AG04449 (cell line): ENCODE measurements around the gene PCNX1.

Source experiments
- CTCF ChIA-PET: fragments of 350-600 bp; formaldehyde crosslinking; extraction: SDS; loops from one replicate; lab custom pipeline; 2021; ENCODE audit warnings: antibody characterized with exemption; lab: Yijun Ruan, JAX
- POLR2A ChIA-PET: fragments of 400-600, 350-600 bp; formaldehyde crosslinking; extraction: SDS; loops from one replicate; lab custom pipeline; 2020; ENCODE audit warnings: antibody characterized with exemption, inconsistent platforms; lab: Yijun Ruan, JAX
- DNase-seq: peaks from one replicate; pipeline ENCODE4 v3.0.0-alpha.2; 2010; ENCODE audit warnings: low read depth, low spot score
- H3K4me3 ChIP-seq: 2 replicates; pipeline ENCODE4 v1.5.1; 2011; ENCODE audit warnings: low read depth, mild to moderate bottlenecking, control low read depth, low read length
- TF ChIP-seq, protein P1 (sequence below): IDR thresholded peaks from one replicate; pipeline ENCODE4 v1.5.1; 2011; ENCODE audit warnings: mild to moderate bottlenecking, moderate library complexity, low read length, control low read depth, inconsistent platforms; ENCODE audit not compliant: insufficient read depth; ENCODE audit errors: missing control alignments

Gene PCNX1

DNA sequence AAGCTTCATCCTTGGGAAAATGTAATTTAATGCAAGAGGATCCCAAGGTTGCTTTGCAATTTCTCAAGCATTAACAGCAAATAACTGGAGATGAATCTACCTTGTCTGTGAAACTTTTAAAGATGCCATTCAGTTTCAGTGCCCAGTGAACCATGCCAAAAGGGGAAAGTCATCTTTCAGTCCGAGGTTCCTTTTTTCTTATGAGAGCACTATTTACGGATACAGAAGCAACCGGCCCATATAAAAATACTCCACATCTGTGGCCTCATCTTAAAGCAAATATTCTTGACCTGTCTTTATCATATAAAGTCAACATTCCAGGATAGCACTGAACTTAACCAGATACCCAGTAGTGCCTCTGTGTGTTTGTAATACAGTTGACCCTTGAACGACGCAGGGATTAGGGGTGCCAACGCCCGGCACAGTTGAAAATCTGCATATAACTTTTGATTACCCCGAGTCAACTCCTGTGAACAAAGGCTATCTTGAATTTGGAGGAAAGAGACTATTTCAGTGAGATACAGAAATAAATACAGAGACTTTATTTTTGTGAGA is 209.4 kb downstream of the PCNX1 start:
- ChIA-PET POLR2A (no interaction called here), CTCF (interaction anchor here (2.5 kb wide), 1 partner anchor 13 kb away, joined by 20 read pairs; no protein-coding TSS in a partner anchor)
- TF ChIP-seq, protein P1, sequence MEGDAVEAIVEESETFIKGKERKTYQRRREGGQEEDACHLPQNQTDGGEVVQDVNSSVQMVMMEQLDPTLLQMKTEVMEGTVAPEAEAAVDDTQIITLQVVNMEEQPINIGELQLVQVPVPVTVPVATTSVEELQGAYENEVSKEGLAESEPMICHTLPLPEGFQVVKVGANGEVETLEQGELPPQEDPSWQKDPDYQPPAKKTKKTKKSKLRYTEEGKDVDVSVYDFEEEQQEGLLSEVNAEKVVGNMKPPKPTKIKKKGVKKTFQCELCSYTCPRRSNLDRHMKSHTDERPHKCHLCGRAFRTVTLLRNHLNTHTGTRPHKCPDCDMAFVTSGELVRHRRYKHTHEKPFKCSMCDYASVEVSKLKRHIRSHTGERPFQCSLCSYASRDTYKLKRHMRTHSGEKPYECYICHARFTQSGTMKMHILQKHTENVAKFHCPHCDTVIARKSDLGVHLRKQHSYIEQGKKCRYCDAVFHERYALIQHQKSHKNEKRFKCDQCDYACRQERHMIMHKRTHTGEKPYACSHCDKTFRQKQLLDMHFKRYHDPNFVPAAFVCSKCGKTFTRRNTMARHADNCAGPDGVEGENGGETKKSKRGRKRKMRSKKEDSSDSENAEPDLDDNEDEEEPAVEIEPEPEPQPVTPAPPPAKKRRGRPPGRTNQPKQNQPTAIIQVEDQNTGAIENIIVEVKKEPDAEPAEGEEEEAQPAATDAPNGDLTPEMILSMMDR = no peak
- no peak for DNase-seq
- H3K4me3 ChIP-seq = no peak overlapping the region

DNA sequence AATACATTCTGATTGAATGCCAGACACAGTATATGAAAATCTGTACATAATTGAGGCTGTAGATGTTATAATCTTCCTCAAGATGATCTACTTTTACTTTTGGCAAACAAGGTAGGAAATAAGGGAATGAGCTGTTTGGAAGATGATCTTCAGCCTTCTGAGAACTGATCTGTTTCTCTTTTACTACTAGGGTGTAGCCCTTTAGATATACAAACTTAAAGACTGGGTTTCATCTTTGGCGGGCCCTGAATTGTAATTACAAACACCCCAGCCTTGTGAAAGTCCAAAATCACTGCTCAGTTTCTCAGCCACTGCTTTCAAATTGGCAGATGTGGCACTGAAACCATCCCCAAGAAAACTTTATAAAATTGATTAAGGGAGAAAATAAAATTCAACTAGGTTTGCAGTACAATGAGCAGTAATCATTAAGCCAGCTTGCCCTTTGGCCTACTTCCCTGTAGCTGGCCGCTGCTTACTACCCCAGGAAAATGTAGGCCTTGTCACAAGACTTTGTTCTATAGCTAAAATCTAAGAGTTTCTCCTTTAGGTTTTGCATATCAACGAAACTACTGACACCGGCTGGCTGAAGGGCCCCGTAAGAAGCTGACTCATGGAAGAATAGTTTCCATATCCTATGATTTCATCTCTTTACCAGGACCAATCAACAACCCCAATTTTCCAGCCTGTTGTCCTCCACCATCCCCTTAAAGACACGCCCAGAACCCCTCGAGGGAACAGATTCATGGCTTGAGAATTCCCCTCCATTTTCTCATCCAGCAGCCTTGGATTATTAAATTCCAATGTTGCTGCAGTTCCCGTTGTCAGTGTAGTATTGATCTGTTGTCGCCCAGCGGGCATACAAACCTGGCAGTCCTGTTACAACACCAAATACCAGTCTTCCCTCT is 210.8 kb downstream of the PCNX1 start:
- ChIA-PET CTCF (interaction anchor here (0.9 to 2.5 kb wide), 7 partner anchors 11 to 632 kb away, joined by 3 to 20 read pairs (median 3); no protein-coding TSS in a partner anchor), POLR2A (interaction anchor here (0.7 kb wide), 1 partner anchor 418 kb away, joined by 3 read pairs; no protein-coding TSS in a partner anchor)
- H3K4me3 ChIP-seq = no peak overlapping the region
- DNase-seq = peak; percentile 84
- TF ChIP-seq, protein P1 = no peak

DNA sequence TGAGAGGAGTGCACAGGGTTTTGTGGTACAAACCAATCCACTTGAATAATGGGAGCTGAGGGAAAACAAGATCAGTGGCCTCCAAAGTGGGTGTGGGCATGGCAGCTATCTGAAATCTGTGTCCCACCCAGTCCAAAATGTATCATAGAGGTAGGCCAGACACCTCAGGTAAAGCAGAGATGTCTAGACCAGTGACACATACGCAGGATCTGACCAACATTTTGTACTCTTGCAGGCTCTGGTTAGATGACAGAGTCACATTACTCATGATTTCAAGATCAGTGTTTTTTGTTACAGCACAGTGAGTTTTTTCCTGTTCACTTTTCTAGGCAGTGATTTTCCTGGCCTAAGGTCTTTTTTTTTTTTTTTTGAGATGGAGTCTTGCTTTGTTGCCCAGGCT is 211.8 kb downstream of the PCNX1 start:
- DNase-seq = no peak
- ChIA-PET CTCF (interaction anchor here (0.9 to 2.0 kb wide), 5 partner anchors 11 to 736 kb away, joined by 3 to 12 read pairs (median 3); no protein-coding TSS in a partner anchor), POLR2A (no interaction called here)
- TF ChIP-seq, protein P1 = no peak
- no peak overlapping the region for H3K4me3 ChIP-seq

DNA sequence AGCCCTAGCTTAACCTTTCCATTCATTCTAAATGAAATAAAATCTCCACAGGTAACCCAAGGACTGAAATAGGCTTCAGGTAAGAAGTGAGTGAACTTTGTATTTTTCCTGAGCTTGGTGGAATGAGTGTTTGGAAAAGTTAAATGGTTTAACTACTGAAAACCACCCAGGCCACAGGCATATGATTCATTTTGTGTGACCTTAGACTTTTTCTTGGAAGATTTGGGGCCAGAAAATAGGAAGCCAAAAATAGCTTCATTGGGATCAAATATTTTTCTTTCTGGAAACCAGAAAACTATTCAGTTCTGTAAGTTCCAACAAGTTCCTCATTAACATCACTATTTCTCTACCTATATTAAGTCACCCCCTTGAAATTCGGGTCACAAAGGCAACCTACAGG is 212.6 kb downstream of the PCNX1 start:
- TF ChIP-seq, protein P1 = no peak
- ChIA-PET CTCF (interaction anchor here (1.0 to 2.0 kb wide), 4 partner anchors 10 to 735 kb away, joined by 3 to 12 read pairs (median 4); no protein-coding TSS in a partner anchor), POLR2A (no interaction called here)
- DNase-seq = no peak
- no peak overlapping the region for H3K4me3 ChIP-seq

DNA sequence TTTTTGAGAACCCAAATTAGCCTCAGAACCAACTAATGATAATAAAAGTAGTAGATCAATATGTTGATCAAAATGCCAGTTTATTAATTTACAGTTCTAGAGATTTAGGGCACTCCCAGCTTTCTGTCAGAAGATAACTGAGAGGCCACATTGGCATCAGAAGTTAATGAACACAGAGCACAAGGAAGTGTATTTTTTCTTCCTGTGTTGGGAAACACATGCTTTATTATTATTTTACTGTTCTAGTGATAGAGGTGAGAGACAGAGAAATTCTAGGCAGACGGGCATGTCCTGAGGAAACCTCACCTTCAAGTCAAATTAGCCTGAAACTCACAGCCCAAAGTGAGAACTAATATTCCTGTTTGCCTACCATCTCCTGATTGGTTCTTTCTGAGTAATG is 213.7 kb downstream of the PCNX1 start:
- no peak overlapping the region for H3K4me3 ChIP-seq
- TF ChIP-seq, protein P1 = no peak
- ChIA-PET CTCF (interaction anchor here (2.0 kb wide), 1 partner anchor 17 kb away, joined by 12 read pairs; no protein-coding TSS in a partner anchor), POLR2A (no interaction called here)
- no peak for DNase-seq

DNA sequence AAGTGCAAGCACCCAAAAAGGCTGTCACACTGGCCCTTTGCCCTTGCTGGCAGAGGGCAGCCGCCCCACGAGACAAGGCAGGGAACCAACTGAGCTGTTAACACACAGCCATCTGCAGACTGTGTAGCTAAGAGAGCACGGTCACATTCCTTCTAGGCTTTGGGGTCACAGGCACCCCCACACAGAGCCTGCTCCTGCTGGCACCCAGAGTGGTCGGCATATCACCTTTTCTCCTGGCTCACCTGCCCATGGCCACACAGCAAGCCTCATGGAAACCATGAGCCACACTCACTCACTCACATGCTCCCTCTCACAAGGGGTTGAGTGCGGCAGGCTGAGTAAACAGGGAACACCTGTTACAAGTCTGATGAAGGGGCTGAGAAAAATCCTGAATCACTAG is 214.5 kb downstream of the PCNX1 start:
- DNase-seq = no peak
- ChIA-PET CTCF (no interaction called here), POLR2A (no interaction called here)
- no peak overlapping the region for H3K4me3 ChIP-seq
- TF ChIP-seq, protein P1 = no peak
